GM12878 (cell line): Measurements from ENCODE around the gene OXCT2. TPM values are rescaled to one million over a fixed set of nuclear protein-coding genes. Genes with fewer than 3 reads are reported as not detected.

Experiments
- ATAC-seq: fragments of 200-7000 bp; cut with Tn5 transposase; 3 replicates; pipeline ENCODE4 v1.9.1; 2020; ENCODE audit warnings: mild to moderate bottlenecking, moderate library complexity
- BruUV-seq: library from RNA; stranded (reverse); fragments of 400-500 nt; replicated peaks from 2 replicates; lab custom pipeline; 2021; lab: Mats Ljungman, UMichigan
- CTCF ChIA-PET: fragments of 300-600 bp; sonication (Branson Sonifier 250); formaldehyde crosslinking; extraction: SDS; loops from one replicate; lab custom pipeline; 2021; ENCODE audit warnings: inconsistent platforms; lab: Yijun Ruan, JAX
- POLR2A ChIA-PET: fragments of 350-600 bp; formaldehyde crosslinking; extraction: SDS; loops from one replicate; lab custom pipeline; 2021; ENCODE audit warnings: inconsistent platforms; lab: Charles Lee
- RAD21 ChIA-PET: fragments of 300-600 bp; sonication (Branson Sonifier 250); formaldehyde crosslinking; loops from one replicate; lab custom pipeline; 2023; ENCODE audit warnings: antibody characterized with exemption; ENCODE audit not compliant: unreplicated experiment; lab: Charles Lee
- SMC1A ChIA-PET: fragments of 300-600 bp; sonication (Branson Sonifier 250); formaldehyde crosslinking; loops from one replicate; lab custom pipeline; 2023; ENCODE audit not compliant: unreplicated experiment, uncharacterized antibody; lab: Charles Lee
- DNase-seq: peaks from one replicate; pipeline ENCODE4 v3.0.0-alpha.2; 2011; ENCODE audit warnings: low read depth, low spot score
- FAIRE-seq: peaks from 3 replicates; lab custom pipeline; 2011; peaks lifted over from hg19 to GRCh38; lab: Jason Lieb, UNC
- H2AFZ ChIP-seq: 2 replicates; pipeline ENCODE4 v1.6.0; 2011; ENCODE audit warnings: low read depth, low read length, control low read depth; ENCODE audit not compliant: control insufficient read depth
- H3K27ac ChIP-seq: 2 replicates; pipeline ENCODE4 v1.5.1; 2011; ENCODE audit warnings: control low read depth; ENCODE audit not compliant: control insufficient read depth, insufficient read depth
- H3K27me3 ChIP-seq, 2 experiments: replicated peaks in 1 of 2; 2 replicates each; pipeline versions ENCODE4 v1.6.0 to v1.6.1; 2011; ENCODE audit warnings: low read length in 1 of 2; ENCODE audit not compliant: control insufficient read depth in 2 of 2, insufficient read depth in 2 of 2
- H3K36me3 ChIP-seq, 2 experiments: 2 replicates each; pipeline ENCODE4 v1.5.1; 2011; ENCODE audit warnings: low read length in 1 of 2; ENCODE audit not compliant: control insufficient read depth in 2 of 2, insufficient read depth in 2 of 2
- H3K4me1 ChIP-seq: 2 replicates; pipeline ENCODE4 v1.6.1; 2011; ENCODE audit warnings: mild to moderate bottlenecking, low read length, moderate library complexity, mixed read lengths; ENCODE audit not compliant: control insufficient read depth, insufficient read depth
- H3K4me2 ChIP-seq: 2 replicates; pipeline ENCODE4 v1.6.0; 2011; ENCODE audit warnings: control low read depth; ENCODE audit not compliant: control insufficient read depth, insufficient read depth
- H3K4me3 ChIP-seq: fragments of 200-600 bp; sonication (generic); 2 replicates; pipeline ENCODE4 v1.5.1; 2016
- H3K79me2 ChIP-seq: 2 replicates; pipeline ENCODE4 v1.6.0; 2011; ENCODE audit warnings: low read length; ENCODE audit not compliant: control insufficient read depth, insufficient read depth
- H3K9ac ChIP-seq: 2 replicates; pipeline ENCODE4 v1.8.0; 2011; ENCODE audit warnings: low read length, control low read depth, mixed read lengths; ENCODE audit not compliant: control insufficient read depth, insufficient read depth
- H3K9me3 ChIP-seq: replicated peaks from 3 replicates; pipeline ENCODE4 v1.5.1; 2011; ENCODE audit warnings: mild to moderate bottlenecking, low read length; ENCODE audit not compliant: control insufficient read depth, insufficient read depth
- H4K20me1 ChIP-seq: 2 replicates; pipeline ENCODE4 v1.6.0; 2011; ENCODE audit not compliant: control insufficient read depth, insufficient read depth
- CREM ChIP-seq: IDR thresholded peaks from 2 replicates; pipeline ENCODE4 v1.6.1; 2014; ENCODE audit warnings: antibody characterized with exemption, low read depth
- DPF2 ChIP-seq: fragments of 450-650 bp; IDR thresholded peaks from 2 replicates; pipeline ENCODE4 v1.6.1; 2017; ENCODE audit warnings: mild to moderate bottlenecking
- FOXK2 ChIP-seq: fragments of 450-650 bp; IDR thresholded peaks from 2 replicates; pipeline ENCODE4 v1.6.1; 2017; ENCODE audit warnings: mild to moderate bottlenecking, moderate library complexity
- FOXM1 ChIP-seq: IDR thresholded peaks from 2 replicates; pipeline ENCODE4 v1.6.1; 2012; ENCODE audit warnings: low read depth, mild to moderate bottlenecking, inconsistent platforms, low read length, moderate library complexity
- HCFC1 ChIP-seq: fragments of 150-350 bp; IDR thresholded peaks from 2 replicates; pipeline ENCODE4 v1.6.1; 2014; ENCODE audit warnings: low read length
- HDGF ChIP-seq: fragments of 450-650 bp; IDR thresholded peaks from 2 replicates; pipeline ENCODE4 v1.6.1; 2016; ENCODE audit warnings: antibody characterized with exemption
- MXI1 ChIP-seq: fragments of 150-350 bp; IDR thresholded peaks from 2 replicates; pipeline ENCODE4 v1.6.1; 2011; ENCODE audit warnings: low read depth, mild to moderate bottlenecking, inconsistent platforms, low read length, improper control_type of control experiment
- NFXL1 ChIP-seq: fragments of 450-650 bp; IDR thresholded peaks from 2 replicates; pipeline ENCODE4 v1.6.1; 2017; ENCODE audit warnings: antibody characterized with exemption, mild to moderate bottlenecking, borderline replicate concordance
- NFYB ChIP-seq: IDR thresholded peaks from 2 replicates; pipeline ENCODE4 v1.6.1; 2011; ENCODE audit warnings: low read depth, mild to moderate bottlenecking, low read length, improper control_type of control experiment, moderate library complexity; ENCODE audit not compliant: insufficient read depth
- RFX5 ChIP-seq: IDR thresholded peaks from 2 replicates; pipeline ENCODE4 v1.6.1; 2011; ENCODE audit warnings: low read depth, low read length, improper control_type of control experiment
- SMC3 ChIP-seq: IDR thresholded peaks from 2 replicates; pipeline ENCODE4 v1.6.1; 2011; ENCODE audit warnings: low read length, improper control_type of control experiment, borderline replicate concordance
- SPI1 ChIP-seq: IDR thresholded peaks from 2 replicates; pipeline ENCODE4 v1.6.1; 2011; ENCODE audit warnings: low read depth, mild to moderate bottlenecking, low read length, moderate library complexity, borderline replicate concordance; ENCODE audit not compliant: insufficient read depth
- SREBF1 ChIP-seq: IDR thresholded peaks from 2 replicates; pipeline ENCODE4 v1.6.1; 2012; ENCODE audit warnings: mild to moderate bottlenecking, low read length
- SREBF2 ChIP-seq: IDR thresholded peaks from 2 replicates; pipeline ENCODE4 v1.6.1; 2012; ENCODE audit warnings: mild to moderate bottlenecking, low read length
- SRF ChIP-seq, 2 experiments: IDR thresholded peaks; 2 replicates each; pipeline ENCODE4 v1.6.1; 2011; ENCODE audit warnings: low read depth in 2 of 2, low read length in 2 of 2, mild to moderate bottlenecking in 1 of 2, moderate library complexity in 1 of 2
- ZNF384 ChIP-seq: IDR thresholded peaks from 2 replicates; pipeline ENCODE4 v1.6.1; 2012; ENCODE audit warnings: low read depth, mild to moderate bottlenecking, low read length, improper control_type of control experiment, borderline replicate concordance
- WGBS: methylation state at CpG from one replicate; pipeline ENCODE4 v1.1.6; 2016; ENCODE audit warnings: low lambda C conversion rate; ENCODE audit not compliant: insufficient replicate concordance, insufficient coverage; ENCODE audit errors: missing lambda C conversion rate; 5-methylcytosine and 5-hydroxymethylcytosine counted together
- in situ Hi-C: fragments of 300-500 bp; cut with MboI; formaldehyde crosslinking; loops from 9 replicates; pipeline ENCODE4 v1.14.3; 2018; ENCODE audit warnings: mixed read lengths
- intact Hi-C: fragments of 100-400 bp; cut with micrococcal nuclease; formaldehyde crosslinking; loops from one replicate; pipeline ENCODE4 v1.14.2; 2022; ENCODE audit not compliant: unreplicated experiment
- polyA plus RNA-seq, 11 experiments: library from polyadenylated mRNA; depleted of rRNA in 4 of 11; unstranded in 6 of 11; stranded (reverse) in 5 of 11; fragments of >200 nt; fragmentation: Nextera tagmentation in 4 of 11; fragmentation: Illumina TruSeq in 1 of 11; extraction: Ambion mirVana in 4 of 11; extraction: Trizol in 1 of 11; gene quantifications; 1 replicate in 1 of 11; 2 replicates in 10 of 11; pipeline versions ENCODE4 v1.2.1 to v1.2.3, GENCODE V29; 2011 to 2016; ENCODE audit warnings: inconsistent platforms in 2 of 11, missing spikeins in 2 of 11, low read depth in 1 of 11
- total RNA-seq, 4 experiments: library from RNA; depleted of rRNA in 3 of 4; stranded (reverse); fragments of >200 nt in 3 of 4; fragmentation: Illumina TruSeq in 1 of 4; extraction: Trizol in 1 of 4; gene quantifications; 2 replicates each; pipeline versions ENCODE4 v1.2.1 to v1.2.3, GENCODE V29; 2013 to 2021
- TF ChIP-seq, protein P1 (sequence below): fragments of 450-650 bp; IDR thresholded peaks from 2 replicates; pipeline ENCODE4 v1.6.1; 2016; ENCODE audit warnings: mild to moderate bottlenecking
- TF ChIP-seq, protein P2 (sequence below): fragments of 450-650 bp; formaldehyde crosslinking; IDR thresholded peaks from 2 replicates; pipeline ENCODE4 v1.4.0; 2022; ENCODE audit warnings: mild to moderate bottlenecking, moderate library complexity

The OXCT2 gene
- total and polyA plus RNA-seq, 10 of the 15 experiments (the other 5 are each of a cell fraction or from before 2014, with no cell fraction given): 0.06 to 1.9 (median 0.59) TPM

GRCh38 chr1:39751595-39751994, 19.6 kb downstream of the OXCT2 start:
- in situ Hi-C loops: no loop called here
- Histone ChIP-seq H4K20me1 (no peaks in the 10 kb centered on the region), H3K9ac (no peak overlapping the region), H2AFZ (no peak overlapping the region), H3K4me3 (no peak overlapping the region), H3K27me3 (no peaks in the 10 kb centered on the region), H3K36me3 (peaks cover 25 to 50% of the 10 kb centered on the region in 2 experiments), H3K4me2 (no peak overlapping the region), H3K9me3 (no peaks in the 10 kb centered on the region), H3K27ac (no peak overlapping the region), H3K4me1 (no peaks in the 10 kb centered on the region), H3K79me2 (no peaks in the 10 kb centered on the region)
- ChIA-PET RAD21 (no interaction called here), POLR2A (no interaction called here), CTCF (no interaction called here), SMC1A (no interaction called here)
- no peak for ATAC-seq
- WGBS: 98% methylated on average over 7 of the region's 7 CpGs
- no peak for DNase-seq
- FAIRE-seq: no peak
- TF ChIP-seq SPI1 (no peak), SRF (IDR thresholded peaks at IDR 0.05; ENCODE audit: low read depth in 2 of 2, low read length in 2 of 2) (no peak), HCFC1 (no peak), HDGF (no peak), NFYB (no peak), MXI1 (no peak), ZNF384 (no peak), CREM (no peak), FOXM1 (no peak), NFXL1 (no peak), SREBF1 (no peak), FOXK2 (no peak), SREBF2 (no peak), SMC3 (no peak), RFX5 (no peak), DPF2 (no peak)
- TF ChIP-seq, protein P1, sequence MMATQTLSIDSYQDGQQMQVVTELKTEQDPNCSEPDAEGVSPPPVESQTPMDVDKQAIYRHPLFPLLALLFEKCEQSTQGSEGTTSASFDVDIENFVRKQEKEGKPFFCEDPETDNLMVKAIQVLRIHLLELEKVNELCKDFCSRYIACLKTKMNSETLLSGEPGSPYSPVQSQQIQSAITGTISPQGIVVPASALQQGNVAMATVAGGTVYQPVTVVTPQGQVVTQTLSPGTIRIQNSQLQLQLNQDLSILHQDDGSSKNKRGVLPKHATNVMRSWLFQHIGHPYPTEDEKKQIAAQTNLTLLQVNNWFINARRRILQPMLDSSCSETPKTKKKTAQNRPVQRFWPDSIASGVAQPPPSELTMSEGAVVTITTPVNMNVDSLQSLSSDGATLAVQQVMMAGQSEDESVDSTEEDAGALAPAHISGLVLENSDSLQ: no peak
- TF ChIP-seq, protein P2, sequence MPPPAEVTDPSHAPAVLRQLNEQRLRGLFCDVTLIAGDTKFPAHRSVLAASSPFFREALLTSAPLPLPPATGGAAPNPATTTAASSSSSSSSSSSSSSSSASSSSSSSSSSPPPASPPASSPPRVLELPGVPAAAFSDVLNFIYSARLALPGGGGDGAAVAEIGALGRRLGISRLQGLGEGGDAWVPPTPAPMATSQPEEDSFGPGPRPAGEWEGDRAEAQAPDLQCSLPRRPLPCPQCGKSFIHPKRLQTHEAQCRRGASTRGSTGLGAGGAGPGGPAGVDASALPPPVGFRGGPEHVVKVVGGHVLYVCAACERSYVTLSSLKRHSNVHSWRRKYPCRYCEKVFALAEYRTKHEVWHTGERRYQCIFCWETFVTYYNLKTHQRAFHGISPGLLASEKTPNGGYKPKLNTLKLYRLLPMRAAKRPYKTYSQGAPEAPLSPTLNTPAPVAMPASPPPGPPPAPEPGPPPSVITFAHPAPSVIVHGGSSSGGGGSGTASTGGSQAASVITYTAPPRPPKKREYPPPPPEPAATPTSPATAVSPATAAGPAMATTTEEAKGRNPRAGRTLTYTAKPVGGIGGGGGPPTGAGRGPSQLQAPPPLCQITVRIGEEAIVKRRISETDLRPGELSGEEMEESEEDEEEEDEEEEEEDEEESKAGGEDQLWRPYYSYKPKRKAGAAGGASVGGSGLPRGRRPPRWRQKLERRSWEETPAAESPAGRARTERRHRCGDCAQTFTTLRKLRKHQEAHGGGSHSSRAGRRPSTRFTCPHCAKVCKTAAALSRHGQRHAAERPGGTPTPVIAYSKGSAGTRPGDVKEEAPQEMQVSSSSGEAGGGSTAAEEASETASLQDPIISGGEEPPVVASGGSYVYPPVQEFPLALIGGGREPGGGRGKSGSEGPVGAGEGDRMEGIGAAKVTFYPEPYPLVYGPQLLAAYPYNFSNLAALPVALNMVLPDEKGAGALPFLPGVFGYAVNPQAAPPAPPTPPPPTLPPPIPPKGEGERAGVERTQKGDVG (CRISPR knock-in tag): no peak
- intact Hi-C loops: no loop called here
- BruUV-seq: no TSS peak
